ENCODE results near the gene CTAG2.
"Not testable (repeated sequence)": the region's sequence is repeated elsewhere in the genome, so short reads cannot be mapped to it uniquely, and the experiment has no call there.

The CTAG2 gene

DNA sequence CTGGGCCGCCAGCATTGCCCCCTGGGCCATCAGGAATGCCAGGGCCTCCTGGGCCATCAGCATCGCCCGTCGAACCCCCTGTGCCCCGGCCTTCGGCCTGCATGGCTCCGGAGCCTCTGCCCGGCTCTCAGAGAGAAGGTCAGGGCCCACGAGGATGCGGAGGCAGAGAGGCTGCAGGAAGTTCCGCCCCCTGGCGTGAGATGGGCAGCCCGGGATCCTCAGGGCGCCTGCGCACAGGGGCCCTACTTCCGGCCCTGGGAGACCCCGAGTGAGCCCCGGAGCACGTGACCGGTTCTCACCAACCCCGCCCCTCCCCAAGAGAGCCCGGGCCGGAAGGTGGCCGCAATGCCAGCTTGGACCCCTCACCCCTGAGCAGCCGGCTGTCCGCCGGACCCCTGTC lies at the start of gene CTAG2:
Gene CTAG2, minus strand, starts transcription at position 167 of the 400 bp plus-strand sequence. Its CDS starts 64 bp downstream, at position 103.
- DNase-seq (ENCODE audit: low read depth in 2 of 2); H3K4me3 ChIP-seq (replicated peaks in 1 of 2; ENCODE audit: low read depth in 2 of 2, low read length in 2 of 2): not testable (repeated sequence)

DNA sequence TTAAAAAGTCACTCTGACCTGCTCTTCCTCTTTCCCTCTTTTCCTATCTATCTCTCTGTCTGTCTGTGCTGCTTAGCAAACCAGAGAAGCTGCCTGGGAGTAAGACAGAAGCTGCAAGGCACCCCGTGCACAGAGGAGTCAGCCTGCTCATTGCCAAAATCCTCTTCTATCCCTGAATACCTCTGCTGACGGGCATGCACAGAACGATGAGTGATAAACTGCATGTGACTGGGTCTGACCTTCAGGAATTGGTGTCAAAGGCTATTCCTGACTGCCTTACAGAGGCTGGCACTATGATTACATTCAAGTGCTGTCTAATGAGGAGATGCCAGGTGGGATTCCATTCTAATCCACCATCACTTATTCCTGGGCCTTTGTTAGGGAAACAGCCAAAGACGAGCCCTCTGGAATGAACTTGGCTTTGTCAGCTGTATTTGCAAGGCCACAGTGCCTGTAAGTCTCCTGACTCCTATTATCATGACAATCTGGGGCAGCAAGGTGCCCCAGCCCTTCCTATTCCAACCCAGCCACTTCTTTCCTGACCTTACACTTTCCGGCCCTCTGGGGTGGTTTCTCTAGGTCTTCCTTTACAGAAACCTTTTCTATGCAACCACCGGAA lies 45.4 kb upstream of the CTAG2 start:
- no peak overlapping the region for H3K4me3 ChIP-seq (replicated peaks in 1 of 2; ENCODE audit: low read depth in 2 of 2, low read length in 2 of 2)
- TF ChIP-seq, protein P1, sequence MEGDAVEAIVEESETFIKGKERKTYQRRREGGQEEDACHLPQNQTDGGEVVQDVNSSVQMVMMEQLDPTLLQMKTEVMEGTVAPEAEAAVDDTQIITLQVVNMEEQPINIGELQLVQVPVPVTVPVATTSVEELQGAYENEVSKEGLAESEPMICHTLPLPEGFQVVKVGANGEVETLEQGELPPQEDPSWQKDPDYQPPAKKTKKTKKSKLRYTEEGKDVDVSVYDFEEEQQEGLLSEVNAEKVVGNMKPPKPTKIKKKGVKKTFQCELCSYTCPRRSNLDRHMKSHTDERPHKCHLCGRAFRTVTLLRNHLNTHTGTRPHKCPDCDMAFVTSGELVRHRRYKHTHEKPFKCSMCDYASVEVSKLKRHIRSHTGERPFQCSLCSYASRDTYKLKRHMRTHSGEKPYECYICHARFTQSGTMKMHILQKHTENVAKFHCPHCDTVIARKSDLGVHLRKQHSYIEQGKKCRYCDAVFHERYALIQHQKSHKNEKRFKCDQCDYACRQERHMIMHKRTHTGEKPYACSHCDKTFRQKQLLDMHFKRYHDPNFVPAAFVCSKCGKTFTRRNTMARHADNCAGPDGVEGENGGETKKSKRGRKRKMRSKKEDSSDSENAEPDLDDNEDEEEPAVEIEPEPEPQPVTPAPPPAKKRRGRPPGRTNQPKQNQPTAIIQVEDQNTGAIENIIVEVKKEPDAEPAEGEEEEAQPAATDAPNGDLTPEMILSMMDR (IDR thresholded peaks at IDR 0.05; ENCODE audit: low read depth, low read length), result no peak
- no peak for DNase-seq (ENCODE audit: low read depth in 2 of 2)

- TF ChIP-seq, protein P1 (IDR thresholded peaks at IDR 0.05; ENCODE audit: low read depth, low read length), result no peak
These were observed 43.3 kb upstream of the CTAG2 start for GRCh38 chrX:154696676-154697045.

GRCh38 chrX:154695911-154696675 lies 42.7 kb upstream of the CTAG2 start:
- peak; percentile 76 to 89 for DNase-seq (ENCODE audit: low read depth in 2 of 2)
- TF ChIP-seq, protein P1 (IDR thresholded peaks at IDR 0.05; ENCODE audit: low read depth, low read length), result no peak
- no peak overlapping the region for H3K4me3 ChIP-seq (replicated peaks in 1 of 2; ENCODE audit: low read depth in 2 of 2, low read length in 2 of 2)

More at GRCh38 chrX:154696676-154697045, 43.3 kb upstream of the CTAG2 start:
- peak; percentile 53 to 56 for DNase-seq (ENCODE audit: low read depth in 2 of 2)
- H3K4me3 ChIP-seq (replicated peaks in 1 of 2; ENCODE audit: low read depth in 2 of 2, low read length in 2 of 2), result no peak overlapping the region

- TF ChIP-seq, protein P1 (IDR thresholded peaks at IDR 0.05; ENCODE audit: low read depth, low read length), result no peak
- DNase-seq (ENCODE audit: low read depth in 2 of 2), result no peak
These were observed 40.0 kb upstream of the CTAG2 start for GRCh38 chrX:154693394-154693793.

DNA sequence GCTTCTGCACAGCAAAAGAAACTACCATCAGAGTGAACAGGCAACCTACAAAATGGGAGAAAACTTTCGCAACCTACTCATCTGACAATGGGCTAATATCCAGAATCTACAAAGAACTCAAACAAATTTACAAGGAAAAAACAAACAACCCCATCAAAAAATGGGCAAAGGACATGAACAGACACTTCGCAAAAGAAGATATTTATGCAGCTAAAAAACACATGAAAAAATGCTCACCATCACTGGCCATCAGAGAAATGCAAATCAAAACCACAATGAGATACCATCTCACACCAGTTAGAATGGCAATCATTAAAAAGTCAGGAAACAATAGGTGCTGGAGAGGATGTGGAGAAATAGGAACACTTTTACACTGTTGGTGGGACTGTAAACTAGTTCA lies 37.1 kb upstream of the CTAG2 start:
- DNase-seq (ENCODE audit: low read depth in 2 of 2); H3K4me3 ChIP-seq (replicated peaks in 1 of 2; ENCODE audit: low read depth in 2 of 2, low read length in 2 of 2): not testable (repeated sequence)

More at GRCh38 chrX:154693394-154693793, 40.0 kb upstream of the CTAG2 start:
- no peak overlapping the region for H3K4me3 ChIP-seq (replicated peaks in 1 of 2; ENCODE audit: low read depth in 2 of 2, low read length in 2 of 2)

GRCh38 chrX:154672084-154672483 lies 18.7 kb upstream of the CTAG2 start:
- not testable (repeated sequence) for DNase-seq (ENCODE audit: low read depth in 2 of 2); H3K4me3 ChIP-seq (replicated peaks in 1 of 2; ENCODE audit: low read depth in 2 of 2, low read length in 2 of 2)

DNA sequence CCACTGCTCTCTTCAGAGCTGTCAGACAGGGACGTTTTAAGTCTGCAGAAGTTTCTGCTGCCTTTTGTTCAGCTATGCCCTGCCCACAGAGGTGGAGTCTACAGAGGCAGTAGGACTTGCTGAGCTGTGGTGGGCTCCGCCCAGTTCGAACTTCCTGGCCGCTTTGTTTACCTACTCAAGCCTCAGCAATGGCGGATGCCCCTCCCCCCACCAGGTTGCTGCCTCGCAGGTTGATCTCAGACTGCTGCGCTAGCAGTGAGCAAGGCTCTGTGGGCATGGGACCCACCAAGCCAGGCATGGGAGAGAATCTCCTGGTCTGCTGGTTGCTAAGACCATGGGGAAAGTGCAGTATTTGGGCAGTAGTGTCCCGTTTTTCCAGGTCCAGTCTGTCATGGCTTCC lies 17.5 kb upstream of the CTAG2 start:
- DNase-seq (ENCODE audit: low read depth in 2 of 2); H3K4me3 ChIP-seq (replicated peaks in 1 of 2; ENCODE audit: low read depth in 2 of 2, low read length in 2 of 2): not testable (repeated sequence)

- no peak overlapping the region for H3K4me3 ChIP-seq (replicated peaks in 1 of 2; ENCODE audit: low read depth in 2 of 2, low read length in 2 of 2)
- TF ChIP-seq, protein P1 (IDR thresholded peaks at IDR 0.05; ENCODE audit: low read depth, low read length), result no peak
- DNase-seq (ENCODE audit: low read depth in 2 of 2), result no peak
These were observed 8.5 kb upstream of the CTAG2 start for GRCh38 chrX:154661899-154662298.
